Osteocyte (in vitro differentiated cells): ENCODE results near the gene RGS17. TPM values are rescaled to one million over a fixed set of nuclear protein-coding genes. Genes with fewer than 3 reads are reported as not detected.

ENCODE experiments used
- DNase-seq: peaks from one replicate; pipeline ENCODE4 v3.0.0; 2021; ENCODE audit warnings: mixed read lengths; ENCODE audit not compliant: unreplicated experiment; ENCODE audit errors: extremely low spot score
- H3K27ac Mint-ChIP-seq: one replicate; pipeline ENCODE4 v1.8.0; 2021; ENCODE audit warnings: mild to moderate bottlenecking, mixed read lengths; ENCODE audit not compliant: unreplicated experiment
- H3K27me3 Mint-ChIP-seq: one replicate; pipeline ENCODE4 v1.8.0; 2021; ENCODE audit warnings: mixed read lengths; ENCODE audit not compliant: unreplicated experiment
- H3K36me3 Mint-ChIP-seq: one replicate; pipeline ENCODE4 v1.8.0; 2021; ENCODE audit warnings: mixed read lengths; ENCODE audit not compliant: unreplicated experiment
- H3K4me1 Mint-ChIP-seq: one replicate; pipeline ENCODE4 v1.8.0; 2021; ENCODE audit warnings: mixed read lengths; ENCODE audit not compliant: unreplicated experiment
- H3K4me3 Mint-ChIP-seq: one replicate; pipeline ENCODE4 v1.8.0; 2021; ENCODE audit warnings: mild to moderate bottlenecking, moderate library complexity, mixed read lengths; ENCODE audit not compliant: unreplicated experiment
- H3K9me3 Mint-ChIP-seq: one replicate; pipeline ENCODE4 v1.8.0; 2021; ENCODE audit warnings: mixed read lengths; ENCODE audit not compliant: unreplicated experiment
- CTCF ChIP-seq: fragments of 200-600 bp; sonication (generic); IDR thresholded peaks from 2 replicates; pipeline ENCODE4 v1.5.0; 2021; ENCODE audit warnings: antibody characterized with exemption, mild to moderate bottlenecking, moderate library complexity
- long read RNA-seq: library from polyadenylated mRNA; unstranded; transcript quantifications from one replicate; pipeline ENCODE4 v2.0.0, GENCODE V29; 2021
- total RNA-seq: library from RNA; stranded (reverse); gene quantifications from 2 replicates; pipeline ENCODE4 v1.2.1, GENCODE V29; 2021

The RGS17 gene
- total RNA-seq, result 2.9 and 3.1 TPM in 2 replicates
- long read RNA-seq, transcript RGS17-201 (5 exons, 1,636 nt), result major isoform, 11 of 13 reads
- long read RNA-seq, partial matches to known transcripts, result 0 of 13 reads
- long read RNA-seq, other reads (novel, unspliced or antisense), result 2 of 13 reads

GRCh38 chr6:153131037-153131981 lies at the start of gene RGS17:
Gene RGS17, minus strand, starts transcription at chr6:153131282. Its CDS starts 87,264 bp downstream, at chr6:153044018.
- Mint-ChIP-seq H3K27me3 (peaks cover 5% of the 10 kb centered on the region), H3K27ac (peak within 1 kb of the TSS; percentile 62), H3K4me3 (peak within 1 kb of the TSS; percentile 88), H3K9me3 (peaks cover 5% of the 10 kb centered on the region), H3K4me1 (peaks cover 14% of the 10 kb centered on the region), H3K36me3 (no peaks in the 10 kb centered on the region)
- TF ChIP-seq CTCF, result no peak
- peak; percentile 91 for DNase-seq

GRCh38 chr6:153172815-153173214 lies 41.7 kb upstream of the RGS17 start:
- no peaks in the 10 kb centered on the region for H3K36me3 Mint-ChIP-seq
- no peaks in the 10 kb centered on the region for H3K27me3 Mint-ChIP-seq
- no peak overlapping the region for H3K4me3 Mint-ChIP-seq
- TF ChIP-seq CTCF, result no peak
- H3K27ac Mint-ChIP-seq, result no peak overlapping the region
- no peak for DNase-seq
- peaks cover 12% of the 10 kb centered on the region for H3K4me1 Mint-ChIP-seq
- no peaks in the 10 kb centered on the region for H3K9me3 Mint-ChIP-seq

GRCh38 chr6:153170511-153170910 lies 39.4 kb upstream of the RGS17 start:
- no peak overlapping the region for H3K27ac Mint-ChIP-seq
- H3K4me3 Mint-ChIP-seq, result no peak overlapping the region
- no peaks in the 10 kb centered on the region for H3K9me3 Mint-ChIP-seq
- no peaks in the 10 kb centered on the region for H3K36me3 Mint-ChIP-seq
- no peak for DNase-seq
- H3K4me1 Mint-ChIP-seq, result peaks cover 27% of the 10 kb centered on the region
- TF ChIP-seq CTCF, result no peak
- no peaks in the 10 kb centered on the region for H3K27me3 Mint-ChIP-seq

- no peaks in the 10 kb centered on the region for H3K36me3 Mint-ChIP-seq
- peaks cover 29% of the 10 kb centered on the region for H3K4me1 Mint-ChIP-seq
- no peak for DNase-seq
- H3K27me3 Mint-ChIP-seq, result no peaks in the 10 kb centered on the region
- no peaks in the 10 kb centered on the region for H3K9me3 Mint-ChIP-seq
- no peak overlapping the region for H3K4me3 Mint-ChIP-seq
- TF ChIP-seq CTCF, result no peak
- H3K27ac Mint-ChIP-seq, result peak overlapping the region; percentile 86
Observed at GRCh38 chr6:153167907-153168306, 36.8 kb upstream of the RGS17 start.
